ENCODE data around the gene ZNF280C. TPM values are rescaled to one million over a fixed set of nuclear protein-coding genes. Genes with fewer than 3 reads are reported as not detected.

Gene ZNF280C
- total RNA-seq, 1 experiment from 2014 or later: 29.6 TPM

DNA sequence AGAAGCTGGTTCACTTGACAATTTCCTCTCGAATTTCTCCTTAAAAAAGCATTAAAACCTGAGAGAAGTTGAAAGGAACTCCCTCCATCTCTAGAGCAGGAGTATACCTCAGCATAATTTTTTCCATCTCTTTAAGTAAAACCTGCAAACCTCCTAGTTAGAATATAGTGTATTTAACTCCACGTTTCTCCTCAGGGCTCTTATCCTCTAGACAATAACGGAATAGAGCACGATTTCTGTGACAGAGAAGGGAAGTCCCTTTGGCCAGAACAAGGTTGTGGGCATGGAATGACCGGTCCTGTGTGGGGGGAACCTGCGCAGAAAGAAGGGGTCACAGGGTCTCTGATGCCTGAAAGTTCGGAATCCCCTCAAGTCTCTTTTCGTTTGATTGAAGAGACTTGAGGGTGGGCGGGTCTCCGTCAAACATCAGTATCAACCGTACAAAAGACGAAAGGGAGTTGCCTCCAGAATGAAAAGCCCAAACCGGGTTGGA, 697 bp downstream of the ZNF280C start:
- Histone ChIP-seq H3K9me3 (ENCODE audit: low read length) (no peaks in the 10 kb centered on the region), H3K4me3 (ENCODE audit: low read length) (peak overlapping the region; percentile 79), H3K9me2 (replicated peaks; ENCODE audit: insufficient read depth, low read length) (no peaks in the 10 kb centered on the region), H3K36me3 (ENCODE audit: insufficient read depth, low read length) (no peaks in the 10 kb centered on the region; the same call in 1 of the 2 replicates), H4K20me1 (ENCODE audit: insufficient read depth, low read depth, low read length) (no peaks in the 10 kb centered on the region), H3K79me2 (ENCODE audit: low read length) (peaks cover 50% of the 10 kb centered on the region), H2AFZ (ENCODE audit: low read length) (no peak overlapping the region; the same call in 1 of the 2 replicates), H3K9ac (ENCODE audit: low read length) (peak overlapping the region; percentile 88), H3K27ac (ENCODE audit: low read length) (peak overlapping the region; percentile 56), H3K4me2 (ENCODE audit: low read depth, low read length, poor library complexity, severe bottlenecking) (peak overlapping the region; percentile 68), H3K27me3 (ENCODE audit: low read length) (no peaks in the 10 kb centered on the region), H3K4me1 (ENCODE audit: low read length) (peaks cover 23% of the 10 kb centered on the region)
- DNase-seq: peak; percentile 53

DNA sequence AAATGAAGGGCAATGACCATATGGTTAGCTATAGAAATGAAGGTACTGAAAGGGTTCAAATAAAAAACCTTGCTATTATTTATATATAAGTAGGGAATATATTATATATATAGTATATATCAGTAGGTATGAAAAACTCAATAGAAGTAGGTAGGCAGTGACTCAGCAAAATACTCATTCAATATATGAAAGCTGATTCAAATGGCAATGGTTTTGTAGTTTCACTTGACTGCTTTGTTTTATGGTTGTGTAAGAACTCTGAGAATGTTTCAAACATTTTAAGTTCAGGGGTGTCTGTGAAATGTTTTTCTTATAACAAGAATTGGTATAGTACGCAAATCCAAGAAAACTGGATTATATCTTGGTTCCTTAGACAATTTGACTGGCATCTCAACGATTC, 4.1 kb downstream of the ZNF280C start:
- Histone ChIP-seq H3K79me2 (ENCODE audit: low read length) (peaks cover 77% of the 10 kb centered on the region), H3K27ac (ENCODE audit: low read length) (peak overlapping the region; percentile 35), H3K36me3 (ENCODE audit: insufficient read depth, low read length) (peaks cover 7% of the 10 kb centered on the region), H2AFZ (ENCODE audit: low read length) (no peak overlapping the region), H3K4me3 (ENCODE audit: low read length) (no peak overlapping the region), H3K9me3 (ENCODE audit: low read length) (no peaks in the 10 kb centered on the region), H4K20me1 (ENCODE audit: insufficient read depth, low read depth, low read length) (no peaks in the 10 kb centered on the region), H3K9me2 (replicated peaks; ENCODE audit: insufficient read depth, low read length) (no peaks in the 10 kb centered on the region), H3K27me3 (ENCODE audit: low read length) (no peaks in the 10 kb centered on the region), H3K4me2 (ENCODE audit: low read depth, low read length, poor library complexity, severe bottlenecking) (no peak overlapping the region), H3K4me1 (ENCODE audit: low read length) (peaks cover 18% of the 10 kb centered on the region; the same call in 1 of the 2 replicates), H3K9ac (ENCODE audit: low read length) (no peak overlapping the region)
- peak; percentile 17 for DNase-seq

DNA sequence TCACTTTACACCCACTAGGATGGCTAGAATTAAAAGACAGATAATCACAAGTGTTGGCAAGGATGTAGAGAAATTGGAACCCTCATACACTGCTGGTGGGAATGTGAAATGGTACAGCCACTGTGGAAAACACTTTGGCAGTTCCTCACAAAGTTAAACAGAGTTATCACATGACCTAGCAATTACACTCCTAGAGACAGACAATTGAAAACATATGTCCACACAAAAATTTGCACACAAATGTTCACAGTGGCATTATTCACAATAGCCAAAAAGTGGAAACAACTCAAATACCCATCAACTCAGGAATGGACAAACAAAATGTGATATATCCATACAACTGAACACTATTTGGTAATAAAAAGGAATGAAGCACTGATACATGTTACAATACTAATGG, 5.7 kb downstream of the ZNF280C start:
- H3K27ac ChIP-seq (ENCODE audit: low read length): no peak overlapping the region
- H3K4me1 ChIP-seq (ENCODE audit: low read length): peaks cover 18% of the 10 kb centered on the region; the same call in 1 of the 2 replicates

DNA sequence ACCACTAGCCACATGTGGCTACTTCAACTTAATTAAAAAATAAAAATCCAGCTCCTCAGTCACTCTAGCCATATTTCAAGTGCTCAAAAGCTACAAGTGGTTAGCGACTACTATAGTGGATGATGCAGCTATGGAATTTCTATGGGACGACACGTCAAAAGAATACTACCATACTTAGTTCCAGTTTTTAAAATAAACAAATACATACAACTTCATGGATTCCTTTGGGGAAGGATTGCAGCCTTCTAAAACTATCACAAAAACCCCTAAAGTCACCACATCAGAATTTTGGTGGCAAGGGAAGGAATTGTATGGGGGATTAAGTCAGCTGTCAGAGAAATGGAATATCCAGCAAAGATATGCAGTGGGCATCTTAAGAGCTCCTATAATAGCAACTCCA, 6.5 kb downstream of the ZNF280C start:
- peaks cover 18% of the 10 kb centered on the region; the same call in 1 of the 2 replicates for H3K4me1 ChIP-seq (ENCODE audit: low read length)
- no peak overlapping the region for H3K27ac ChIP-seq (ENCODE audit: low read length)
- H3K27me3 ChIP-seq (ENCODE audit: low read length): no peaks in the 10 kb centered on the region
- H3K9ac ChIP-seq (ENCODE audit: low read length): no peak overlapping the region
- H3K4me3 ChIP-seq (ENCODE audit: low read length): no peak overlapping the region
- H2AFZ ChIP-seq (ENCODE audit: low read length): no peak overlapping the region
- peaks cover 76% of the 10 kb centered on the region for H3K79me2 ChIP-seq (ENCODE audit: low read length)
- no peaks in the 10 kb centered on the region for H3K9me2 ChIP-seq (replicated peaks; ENCODE audit: insufficient read depth, low read length)
- no peaks in the 10 kb centered on the region for H4K20me1 ChIP-seq (ENCODE audit: insufficient read depth, low read depth, low read length)
- no peak for DNase-seq
- peaks cover 7% of the 10 kb centered on the region; the same call in 1 of the 2 replicates for H3K36me3 ChIP-seq (ENCODE audit: insufficient read depth, low read length)
- H3K9me3 ChIP-seq (ENCODE audit: low read length): no peaks in the 10 kb centered on the region
- no peak overlapping the region for H3K4me2 ChIP-seq (ENCODE audit: low read depth, low read length, poor library complexity, severe bottlenecking)

More for the DNA sequence above, 5.7 kb downstream of the ZNF280C start:
- no peaks in the 10 kb centered on the region for H3K27me3 ChIP-seq (ENCODE audit: low read length)
- peaks cover 78% of the 10 kb centered on the region for H3K79me2 ChIP-seq (ENCODE audit: low read length)
- no peaks in the 10 kb centered on the region for H4K20me1 ChIP-seq (ENCODE audit: insufficient read depth, low read depth, low read length)
- no peak overlapping the region for H2AFZ ChIP-seq (ENCODE audit: low read length)
- no peak overlapping the region for H3K4me3 ChIP-seq (ENCODE audit: low read length)
- H3K4me2 ChIP-seq (ENCODE audit: low read depth, low read length, poor library complexity, severe bottlenecking): no peak overlapping the region
- H3K9me2 ChIP-seq (replicated peaks; ENCODE audit: insufficient read depth, low read length): no peaks in the 10 kb centered on the region
- DNase-seq: no peak
- no peak overlapping the region for H3K9ac ChIP-seq (ENCODE audit: low read length)
- peaks cover 7% of the 10 kb centered on the region; the same call in 1 of the 2 replicates for H3K36me3 ChIP-seq (ENCODE audit: insufficient read depth, low read length)
- H3K9me3 ChIP-seq (ENCODE audit: low read length): no peaks in the 10 kb centered on the region

DNA sequence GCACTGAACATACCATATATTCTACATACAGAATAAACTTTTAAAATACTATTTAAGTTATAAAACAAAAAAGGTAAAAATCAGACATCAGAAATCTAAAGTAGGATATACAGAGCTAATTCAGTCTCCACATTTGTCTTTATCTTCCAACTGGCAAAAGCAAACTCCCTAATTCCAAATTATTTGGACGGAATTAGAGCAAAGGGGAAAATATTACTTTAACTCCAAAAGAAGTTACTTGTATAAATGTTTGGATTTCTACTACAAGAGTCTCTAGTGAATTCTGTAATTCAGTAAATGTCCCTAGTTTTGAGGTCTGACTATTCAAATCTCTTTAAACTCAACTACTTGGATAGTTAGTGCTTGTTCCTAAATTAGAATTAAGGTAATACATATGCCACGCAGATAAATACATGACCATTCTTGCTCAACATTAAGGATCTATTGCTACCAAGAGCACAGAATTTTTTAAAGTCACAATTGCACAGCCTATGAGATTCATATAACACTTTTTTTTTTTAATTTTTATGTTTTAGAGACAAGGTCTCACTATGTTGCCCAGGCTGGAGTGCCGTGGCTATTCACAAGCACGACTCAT, 7.3 kb downstream of the ZNF280C start:
- H3K4me1 ChIP-seq (ENCODE audit: low read length): peaks cover 10% of the 10 kb centered on the region; the same call in 1 of the 2 replicates
- peaks cover 68% of the 10 kb centered on the region for H3K79me2 ChIP-seq (ENCODE audit: low read length)
- peaks cover 7% of the 10 kb centered on the region; the same call in 1 of the 2 replicates for H3K36me3 ChIP-seq (ENCODE audit: insufficient read depth, low read length)
- no peaks in the 10 kb centered on the region for H4K20me1 ChIP-seq (ENCODE audit: insufficient read depth, low read depth, low read length)
- no peak overlapping the region for H3K4me3 ChIP-seq (ENCODE audit: low read length)
- no peaks in the 10 kb centered on the region for H3K9me2 ChIP-seq (replicated peaks; ENCODE audit: insufficient read depth, low read length)
- no peak overlapping the region for H3K9ac ChIP-seq (ENCODE audit: low read length)
- H2AFZ ChIP-seq (ENCODE audit: low read length): no peak overlapping the region
- no peak for DNase-seq
- no peaks in the 10 kb centered on the region for H3K9me3 ChIP-seq (ENCODE audit: low read length)
- H3K27ac ChIP-seq (ENCODE audit: low read length): no peak overlapping the region
- H3K4me2 ChIP-seq (ENCODE audit: low read depth, low read length, poor library complexity, severe bottlenecking): no peak overlapping the region
- no peaks in the 10 kb centered on the region for H3K27me3 ChIP-seq (ENCODE audit: low read length)

DNA sequence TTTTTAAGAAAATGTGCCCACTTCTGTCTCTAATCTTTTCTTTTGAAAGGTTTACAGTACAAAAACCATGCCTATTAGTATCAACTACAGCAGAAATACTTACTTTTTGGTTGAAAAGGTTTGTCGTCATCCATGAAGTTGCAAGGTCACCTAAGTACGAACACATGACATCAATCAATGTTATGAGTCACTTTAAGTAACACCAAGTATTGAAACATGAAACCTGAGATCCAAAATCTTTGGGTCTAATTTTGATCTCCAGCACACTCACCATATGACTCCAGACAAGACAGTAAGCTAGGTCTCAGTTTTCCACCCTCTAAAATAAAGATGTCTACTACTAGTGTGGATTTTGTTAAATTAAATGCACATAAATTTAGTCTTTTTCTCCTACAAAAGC, 8.4 kb downstream of the ZNF280C start:
- DNase-seq: no peak

DNA sequence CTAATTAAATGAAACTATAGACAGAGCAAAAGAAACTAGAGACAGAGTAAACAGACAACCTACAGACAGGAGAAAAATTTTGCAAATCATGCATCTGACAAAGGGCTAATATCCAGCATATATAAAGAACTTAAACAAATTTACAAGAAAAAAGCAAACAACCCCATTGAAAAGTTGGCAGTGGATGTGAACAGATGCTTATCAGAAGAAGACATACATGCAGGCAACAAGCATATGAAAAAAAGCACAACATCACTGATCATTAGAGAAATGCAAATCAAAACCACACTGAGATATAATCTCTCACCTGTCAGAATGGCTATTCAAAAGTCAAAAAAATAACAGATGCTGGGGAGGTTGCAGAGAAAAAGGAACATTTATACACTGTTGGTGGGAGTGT, 14.8 kb downstream of the ZNF280C start:
- H4K20me1 ChIP-seq (ENCODE audit: insufficient read depth, low read depth, low read length): no peaks in the 10 kb centered on the region
- H3K9me2 ChIP-seq (replicated peaks; ENCODE audit: insufficient read depth, low read length): no peaks in the 10 kb centered on the region
- no peak overlapping the region for H3K4me2 ChIP-seq (ENCODE audit: low read depth, low read length, poor library complexity, severe bottlenecking)
- H3K9ac ChIP-seq (ENCODE audit: low read length): no peak overlapping the region
- no peak overlapping the region for H3K4me3 ChIP-seq (ENCODE audit: low read length)
- no peak for DNase-seq
- H3K9me3 ChIP-seq (ENCODE audit: low read length): no peaks in the 10 kb centered on the region
- no peak overlapping the region for H2AFZ ChIP-seq (ENCODE audit: low read length)
- peaks cover 4% of the 10 kb centered on the region; the same call in 1 of the 2 replicates for H3K4me1 ChIP-seq (ENCODE audit: low read length)
- H3K79me2 ChIP-seq (ENCODE audit: low read length): peaks cover 69% of the 10 kb centered on the region
- no peak overlapping the region for H3K27ac ChIP-seq (ENCODE audit: low read length)
- no peaks in the 10 kb centered on the region for H3K27me3 ChIP-seq (ENCODE audit: low read length)
- H3K36me3 ChIP-seq (ENCODE audit: insufficient read depth, low read length): no peaks in the 10 kb centered on the region

More for the DNA sequence above, 8.4 kb downstream of the ZNF280C start:
- no peak overlapping the region for H3K4me2 ChIP-seq (ENCODE audit: low read depth, low read length, poor library complexity, severe bottlenecking)
- H3K9ac ChIP-seq (ENCODE audit: low read length): no peak overlapping the region
- H3K4me1 ChIP-seq (ENCODE audit: low read length): peaks cover under 1% of the 10 kb centered on the region; the same call in 1 of the 2 replicates
- no peaks in the 10 kb centered on the region for H4K20me1 ChIP-seq (ENCODE audit: insufficient read depth, low read depth, low read length)
- no peak overlapping the region for H2AFZ ChIP-seq (ENCODE audit: low read length)
- no peaks in the 10 kb centered on the region for H3K9me2 ChIP-seq (replicated peaks; ENCODE audit: insufficient read depth, low read length)
- H3K36me3 ChIP-seq (ENCODE audit: insufficient read depth, low read length): peaks cover 7% of the 10 kb centered on the region; the same call in 1 of the 2 replicates
- H3K79me2 ChIP-seq (ENCODE audit: low read length): peaks cover 64% of the 10 kb centered on the region
- H3K9me3 ChIP-seq (ENCODE audit: low read length): no peaks in the 10 kb centered on the region
- no peak overlapping the region for H3K27ac ChIP-seq (ENCODE audit: low read length)
- H3K27me3 ChIP-seq (ENCODE audit: low read length): no peaks in the 10 kb centered on the region
- H3K4me3 ChIP-seq (ENCODE audit: low read length): no peak overlapping the region

- Histone ChIP-seq H4K20me1 (ENCODE audit: insufficient read depth, low read depth, low read length) (no peaks in the 10 kb centered on the region), H3K36me3 (ENCODE audit: insufficient read depth, low read length) (no peaks in the 10 kb centered on the region; the same call in 1 of the 2 replicates), H3K27ac (ENCODE audit: low read length) (no peak overlapping the region), H3K9me2 (replicated peaks; ENCODE audit: insufficient read depth, low read length) (no peaks in the 10 kb centered on the region), H3K9me3 (ENCODE audit: low read length) (no peaks in the 10 kb centered on the region), H3K9ac (ENCODE audit: low read length) (no peak overlapping the region), H2AFZ (ENCODE audit: low read length) (no peak overlapping the region), H3K4me1 (ENCODE audit: low read length) (peaks cover 4% of the 10 kb centered on the region; the same call in 1 of the 2 replicates), H3K4me3 (ENCODE audit: low read length) (no peak overlapping the region), H3K79me2 (ENCODE audit: low read length) (peaks cover 58% of the 10 kb centered on the region), H3K4me2 (ENCODE audit: low read depth, low read length, poor library complexity, severe bottlenecking) (no peak overlapping the region), H3K27me3 (ENCODE audit: low read length) (no peaks in the 10 kb centered on the region)
- no peak for DNase-seq
Observed at GRCh38 chrX:130251671-130252070, 17.0 kb downstream of the ZNF280C start.
